ENCODE measurements around the gene CLIC3.

DNA sequence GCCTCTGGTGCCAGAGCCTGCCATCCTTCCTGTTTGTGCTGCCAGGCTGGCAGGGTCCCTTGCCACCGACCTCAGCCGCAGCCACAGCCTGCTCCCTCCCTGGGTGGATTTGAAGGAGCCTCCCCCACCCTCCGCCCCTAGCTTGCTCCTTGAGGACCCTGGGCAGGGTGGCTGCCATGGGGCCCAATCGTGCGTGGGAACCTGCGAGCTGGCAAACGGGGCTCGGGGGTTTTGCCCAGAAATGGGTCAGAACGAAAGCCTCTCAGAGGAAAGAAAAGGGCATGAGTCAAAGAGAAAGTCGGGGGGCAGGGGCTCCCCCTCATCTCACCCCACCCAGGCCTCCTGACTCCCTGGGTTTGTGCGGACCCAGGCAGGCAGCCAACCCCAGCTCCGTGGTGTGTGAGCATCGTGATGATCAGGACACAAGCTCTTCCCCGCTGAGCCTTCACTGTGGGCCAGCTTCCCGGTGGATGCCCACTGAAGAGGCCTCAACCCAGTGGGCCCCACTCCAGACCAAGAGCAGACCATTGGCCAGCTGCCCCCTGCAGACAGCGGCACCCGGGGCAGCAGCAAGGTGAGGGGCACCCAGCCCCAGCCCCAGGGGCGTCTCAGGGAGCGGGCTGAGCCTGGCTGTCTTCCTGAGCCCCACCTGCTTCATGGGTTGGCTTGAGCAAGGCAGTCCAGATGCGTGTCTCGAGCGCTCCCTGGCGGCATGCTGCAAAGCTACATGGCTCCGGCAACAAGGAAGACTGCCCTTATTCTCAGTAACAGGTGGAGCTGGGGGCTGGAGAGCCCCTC lies 38.5 kb upstream of the CLIC3 start:
- no peak for TF ChIP-seq EZH2 (IDR thresholded peaks at IDR 0.05; ENCODE audit: borderline replicate concordance, insufficient read depth, low read depth, low read length, poor library complexity, severe bottlenecking)
- TF ChIP-seq, protein P1, sequence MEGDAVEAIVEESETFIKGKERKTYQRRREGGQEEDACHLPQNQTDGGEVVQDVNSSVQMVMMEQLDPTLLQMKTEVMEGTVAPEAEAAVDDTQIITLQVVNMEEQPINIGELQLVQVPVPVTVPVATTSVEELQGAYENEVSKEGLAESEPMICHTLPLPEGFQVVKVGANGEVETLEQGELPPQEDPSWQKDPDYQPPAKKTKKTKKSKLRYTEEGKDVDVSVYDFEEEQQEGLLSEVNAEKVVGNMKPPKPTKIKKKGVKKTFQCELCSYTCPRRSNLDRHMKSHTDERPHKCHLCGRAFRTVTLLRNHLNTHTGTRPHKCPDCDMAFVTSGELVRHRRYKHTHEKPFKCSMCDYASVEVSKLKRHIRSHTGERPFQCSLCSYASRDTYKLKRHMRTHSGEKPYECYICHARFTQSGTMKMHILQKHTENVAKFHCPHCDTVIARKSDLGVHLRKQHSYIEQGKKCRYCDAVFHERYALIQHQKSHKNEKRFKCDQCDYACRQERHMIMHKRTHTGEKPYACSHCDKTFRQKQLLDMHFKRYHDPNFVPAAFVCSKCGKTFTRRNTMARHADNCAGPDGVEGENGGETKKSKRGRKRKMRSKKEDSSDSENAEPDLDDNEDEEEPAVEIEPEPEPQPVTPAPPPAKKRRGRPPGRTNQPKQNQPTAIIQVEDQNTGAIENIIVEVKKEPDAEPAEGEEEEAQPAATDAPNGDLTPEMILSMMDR (IDR thresholded peaks at IDR 0.05) = peak; percentile 90

All from B cell (primary cell).